GM12892 (cell line): Measurements from ENCODE around the gene METTL18.

Experiments used
- POLR2A ChIP-seq: IDR thresholded peaks from 2 replicates; pipeline ENCODE4 v1.6.1; 2011; ENCODE audit warnings: low read depth, low read length, control low read depth
- POLR2AphosphoS5 ChIP-seq: IDR thresholded peaks from 2 replicates; pipeline ENCODE4 v1.6.1; 2011; ENCODE audit warnings: low read depth, low read length, control low read depth

DNA sequence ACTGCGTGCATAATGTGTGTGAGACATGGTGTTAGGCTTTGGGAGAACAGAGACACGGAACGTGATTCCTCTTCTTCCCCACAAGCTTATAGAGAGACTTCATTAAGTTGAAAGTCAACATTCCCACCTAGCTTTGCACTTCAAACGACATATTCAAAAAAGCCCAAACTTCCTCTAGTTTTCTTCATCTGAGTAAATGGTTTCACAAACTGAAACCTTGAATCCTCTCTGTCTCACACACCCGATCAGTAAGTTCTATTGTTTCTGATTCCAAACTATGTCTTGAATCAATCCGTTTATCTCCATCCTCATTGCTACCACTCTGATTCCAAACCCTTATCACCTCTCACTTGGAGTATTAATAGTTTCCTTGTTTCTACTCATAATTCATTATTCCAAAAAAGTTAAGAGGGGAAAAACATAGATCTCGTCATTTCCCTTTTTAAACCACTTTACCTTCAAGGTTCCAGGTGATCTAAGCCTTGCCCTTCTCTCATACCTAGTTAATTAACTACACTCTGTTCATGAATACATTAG lies 1.6 kb upstream of the METTL18 start:
- TF ChIP-seq POLR2A (no peak), POLR2AphosphoS5 (no peak)
